Activated naive CD4-positive, alpha-beta T cell treated with Interleukin-2 at 50 U/mL for 16 hours (primary cell): ENCODE data around the gene NTNG2.

ENCODE experiments used
- DNase-seq: peaks from one replicate; pipeline ENCODE4 v3.0.0-alpha.2; 2020

The NTNG2 gene

GRCh38 chr9:132269704-132270516, 108.1 kb downstream of the NTNG2 start:
- DNase-seq, result peak; percentile 63

DNA sequence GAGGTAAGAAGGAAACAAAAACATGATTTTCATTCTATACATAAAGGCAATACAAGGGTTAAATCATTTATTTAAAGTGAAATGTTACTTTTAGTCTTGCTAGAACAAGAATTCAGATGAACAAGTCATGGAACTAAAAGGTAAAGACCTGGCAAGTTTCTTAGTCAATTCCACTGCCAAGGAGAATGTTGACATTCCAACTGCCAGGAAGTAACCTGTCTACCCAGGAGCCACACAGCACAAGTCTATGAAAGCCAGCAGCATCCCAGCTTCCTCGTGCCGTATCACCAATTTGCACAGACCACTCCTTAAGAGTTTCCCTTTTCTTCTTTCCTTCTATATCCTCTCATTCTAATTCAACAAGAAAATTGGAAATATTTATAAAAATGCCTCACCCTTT, 113.0 kb downstream of the NTNG2 start:
- no peak for DNase-seq

GRCh38 chr9:132283165-132283564, 121.3 kb downstream of the NTNG2 start:
- DNase-seq, result no peak

DNA sequence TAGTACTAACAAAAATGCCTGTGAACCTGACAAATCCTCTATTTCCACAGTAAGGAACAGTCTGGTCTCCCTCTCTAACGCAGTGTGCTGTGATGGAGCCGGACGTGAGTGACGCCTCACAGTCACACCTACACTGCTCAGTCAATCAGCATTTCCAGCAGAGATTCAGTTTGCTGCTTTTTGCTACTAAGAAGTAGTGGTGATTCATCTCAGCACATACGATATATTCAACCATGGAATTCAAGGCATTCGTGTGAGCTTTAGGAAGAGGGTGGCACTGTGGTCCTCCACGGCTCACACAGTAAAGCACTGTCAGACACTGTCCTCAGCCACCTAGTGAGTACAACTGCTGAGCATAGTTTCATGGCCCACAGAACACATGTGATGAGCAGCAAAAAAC, 122.0 kb downstream of the NTNG2 start:
- no peak for DNase-seq

DNA sequence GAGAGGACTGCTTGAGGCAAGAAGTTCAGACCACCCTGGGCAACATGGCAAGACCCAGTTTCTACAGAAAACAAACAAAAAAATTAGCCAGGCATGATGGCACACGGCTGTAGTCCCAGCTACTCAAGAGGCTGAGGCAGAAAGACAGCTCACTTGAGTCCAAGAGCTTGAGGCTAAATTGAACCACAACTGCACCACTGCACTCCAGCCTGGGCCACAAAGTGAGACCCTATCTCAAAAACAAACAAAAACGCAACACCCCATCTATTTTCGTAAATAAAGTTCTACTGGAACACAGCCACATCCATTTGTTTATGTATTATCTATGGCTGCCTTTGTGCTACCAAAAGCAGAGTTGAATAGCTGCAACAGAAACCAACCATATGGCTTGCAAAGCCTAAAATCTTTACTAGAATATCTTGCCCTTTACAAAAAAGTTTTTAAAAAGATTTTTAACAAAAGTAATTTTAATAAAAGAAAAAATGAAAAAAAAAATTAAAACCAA, 125.5 kb downstream of the NTNG2 start:
- no peak for DNase-seq

GRCh38 chr9:132288361-132288760, 126.5 kb downstream of the NTNG2 start:
- DNase-seq, result no peak

DNA sequence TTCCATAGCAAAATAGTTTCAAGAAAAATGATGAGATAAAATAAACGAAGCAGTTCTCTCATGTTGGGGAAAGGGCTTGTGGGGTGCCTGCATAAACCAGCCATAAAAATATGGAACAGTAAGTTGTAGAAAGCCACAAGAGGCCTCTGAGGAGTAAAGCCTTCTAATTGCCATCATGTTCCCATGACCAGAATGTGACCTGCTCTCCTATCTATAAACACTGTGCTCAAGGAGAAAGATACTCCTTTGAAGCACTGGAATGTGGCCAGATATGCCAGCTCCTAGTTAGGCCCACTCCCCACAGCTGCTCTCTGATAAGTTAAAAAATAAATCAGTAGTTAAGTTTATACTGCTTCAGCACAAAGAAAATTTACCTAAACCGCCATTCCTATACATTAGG, 127.1 kb downstream of the NTNG2 start:
- DNase-seq, result no peak

GRCh38 chr9:132293145-132293721, 131.4 kb downstream of the NTNG2 start:
- DNase-seq, result no peak
